ENCODE data around the gene ATP10B. TPM values are rescaled to one million over a fixed set of nuclear protein-coding genes. Genes with fewer than 3 reads are reported as not detected.
"Not testable (repeated sequence)": the region's sequence is repeated elsewhere in the genome, so short reads cannot be mapped to it uniquely, and the experiment has no call there.

The ATP10B gene
- polyA plus RNA-seq, 4 donors: 0.22 to 0.69 (median 0.44) TPM

- no peak for DNase-seq (ENCODE audit: low read depth in 4 of 4, low spot score in 2 of 4)
Observed at GRCh38 chr5:160760008-160760407, 92.0 kb downstream of the ATP10B start.

GRCh38 chr5:160757194-160757593, 94.8 kb downstream of the ATP10B start:
- DNase-seq (ENCODE audit: low read depth in 4 of 4, low spot score in 2 of 4): no peak

GRCh38 chr5:160750938-160751657, 100.9 kb downstream of the ATP10B start:
- no peak for DNase-seq (ENCODE audit: low read depth in 4 of 4, low spot score in 2 of 4)

- DNase-seq (ENCODE audit: low read depth in 4 of 4, low spot score in 2 of 4): no peak
Observed at GRCh38 chr5:160749682-160750081, 102.3 kb downstream of the ATP10B start.

GRCh38 chr5:160749026-160749425, 103.0 kb downstream of the ATP10B start:
- DNase-seq (ENCODE audit: low read depth in 4 of 4, low spot score in 2 of 4): no peak

GRCh38 chr5:160747987-160748386, 104.0 kb downstream of the ATP10B start:
- no peak for DNase-seq (ENCODE audit: low read depth in 4 of 4, low spot score in 2 of 4)

- DNase-seq (ENCODE audit: low read depth in 4 of 4, low spot score in 2 of 4): no peak
Observed at GRCh38 chr5:160747559-160747958, 104.5 kb downstream of the ATP10B start.

GRCh38 chr5:160744268-160745101, 107.5 kb downstream of the ATP10B start:
- no peak for DNase-seq (ENCODE audit: low read depth in 4 of 4, low spot score in 2 of 4)

GRCh38 chr5:160743027-160743426, 109.0 kb downstream of the ATP10B start:
- no peak for DNase-seq (ENCODE audit: low read depth in 4 of 4, low spot score in 2 of 4)

GRCh38 chr5:160742446-160742845, 109.6 kb downstream of the ATP10B start:
- no peak for DNase-seq (ENCODE audit: low read depth in 4 of 4, low spot score in 2 of 4)

- DNase-seq (ENCODE audit: low read depth in 4 of 4, low spot score in 2 of 4): no peak
Observed at GRCh38 chr5:160727296-160727997, 124.6 kb downstream of the ATP10B start.

- no peak for DNase-seq (ENCODE audit: low read depth in 4 of 4, low spot score in 2 of 4)
Observed at GRCh38 chr5:160726721-160727120, 125.3 kb downstream of the ATP10B start.

GRCh38 chr5:160720822-160721221, 131.2 kb downstream of the ATP10B start:
- DNase-seq (ENCODE audit: low read depth in 4 of 4, low spot score in 2 of 4): no peak

GRCh38 chr5:160715508-160715907, 136.5 kb downstream of the ATP10B start:
- DNase-seq (ENCODE audit: low read depth in 4 of 4, low spot score in 2 of 4): not testable (repeated sequence)

GRCh38 chr5:160703547-160704189, 148.3 kb downstream of the ATP10B start:
- DNase-seq (ENCODE audit: low read depth in 4 of 4, low spot score in 2 of 4): no peak

GRCh38 chr5:160702934-160703333, 149.1 kb downstream of the ATP10B start:
- no peak for DNase-seq (ENCODE audit: low read depth in 4 of 4, low spot score in 2 of 4)

- DNase-seq (ENCODE audit: low read depth in 4 of 4, low spot score in 2 of 4): no peak
Observed at GRCh38 chr5:160702311-160702803, 149.7 kb downstream of the ATP10B start.

- no peak for DNase-seq (ENCODE audit: low read depth in 4 of 4, low spot score in 2 of 4)
Observed at GRCh38 chr5:160701403-160701802, 150.6 kb downstream of the ATP10B start.

- no peak for DNase-seq (ENCODE audit: low read depth in 4 of 4, low spot score in 2 of 4)
Observed at GRCh38 chr5:160699301-160699700, 152.7 kb downstream of the ATP10B start.

GRCh38 chr5:160697281-160697680, 154.7 kb downstream of the ATP10B start:
- DNase-seq (ENCODE audit: low read depth in 4 of 4, low spot score in 2 of 4): no peak

GRCh38 chr5:160694896-160695295, 157.1 kb downstream of the ATP10B start:
- DNase-seq (ENCODE audit: low read depth in 4 of 4, low spot score in 2 of 4): no peak

Measured in left renal cortex interstitium (tissue), 4 donors.